ENCODE measurements around the gene PRPF40A.
"Not testable (repeated sequence)": the region's sequence is repeated elsewhere in the genome, so short reads cannot be mapped to it uniquely, and the experiment has no call there.

Gene PRPF40A

GRCh38 chr2:152730591-152731333 lies 13.5 kb upstream of the PRPF40A start:
- POLR2A ChIA-PET = no interaction called here
- no peak for TF ChIP-seq CTCF (IDR thresholded peaks at IDR 0.05; ENCODE audit: control extremely low read depth, extremely low read depth, low read depth, missing control alignments)
- CTCF ChIA-PET = interaction anchor here (1.5 to 7.5 kb wide), 3 partner anchors 10 to 15 kb away, joined by 4 to 46 read pairs (median 4); no protein-coding TSS in a partner anchor
- DNase-seq (ENCODE audit: extremely low spot score) = no peak

GRCh38 chr2:152729844-152730243 lies 12.6 kb upstream of the PRPF40A start:
- CTCF ChIA-PET = interaction anchor here (1.2 to 7.5 kb wide), 2 partner anchors 9 to 13 kb away, joined by 5 to 46 read pairs; no protein-coding TSS in a partner anchor
- POLR2A ChIA-PET = interaction anchor here (0.7 kb wide), 1 partner anchor 12 kb away, joined by 3 read pairs; the partner anchor contains the start of gene PRPF40A

GRCh38 chr2:152723918-152724317 lies 6.7 kb upstream of the PRPF40A start:
- no peak for DNase-seq (ENCODE audit: extremely low spot score)
- no peak for TF ChIP-seq CTCF (IDR thresholded peaks at IDR 0.05; ENCODE audit: control extremely low read depth, extremely low read depth, low read depth, missing control alignments)
- CTCF ChIA-PET = no interaction called here
- POLR2A ChIA-PET = no interaction called here

More at GRCh38 chr2:152729844-152730243, 12.6 kb upstream of the PRPF40A start:
- TF ChIP-seq CTCF (IDR thresholded peaks at IDR 0.05; ENCODE audit: control extremely low read depth, extremely low read depth, low read depth, missing control alignments) = no peak
- DNase-seq (ENCODE audit: extremely low spot score) = no peak

GRCh38 chr2:152722639-152723038 lies 5.4 kb upstream of the PRPF40A start:
- POLR2A ChIA-PET; CTCF ChIA-PET; DNase-seq (ENCODE audit: extremely low spot score): not testable (repeated sequence)

GRCh38 chr2:152720794-152721193 lies 3.5 kb upstream of the PRPF40A start:
- POLR2A ChIA-PET = no interaction called here
- no peak for TF ChIP-seq CTCF (IDR thresholded peaks at IDR 0.05; ENCODE audit: control extremely low read depth, extremely low read depth, low read depth, missing control alignments)
- no peak for DNase-seq (ENCODE audit: extremely low spot score)
- CTCF ChIA-PET = interaction anchor here (1.2 to 1.4 kb wide), 2 partner anchors 9 to 11 kb away, joined by 4 to 5 read pairs; no protein-coding TSS in a partner anchor

- peak; percentile 16 for DNase-seq (ENCODE audit: extremely low spot score)
- POLR2A ChIA-PET = no interaction called here
- no peak for TF ChIP-seq CTCF (IDR thresholded peaks at IDR 0.05; ENCODE audit: control extremely low read depth, extremely low read depth, low read depth, missing control alignments)
- CTCF ChIA-PET = no interaction called here
These were observed 1.8 kb upstream of the PRPF40A start for GRCh38 chr2:152718909-152719645.
